ENCODE measurements around the gene TBC1D4.

Gene TBC1D4

GRCh38 chr13:75334634-75335447, 147.1 kb downstream of the TBC1D4 start:
- no peak overlapping the region for H3K27ac ChIP-seq
- H3K4me3 ChIP-seq, result no peak overlapping the region

GRCh38 chr13:75333103-75333502, 148.9 kb downstream of the TBC1D4 start:
- no peak overlapping the region for H3K4me3 ChIP-seq
- no peak overlapping the region for H3K27ac ChIP-seq

- Histone ChIP-seq H3K4me3 (no peak overlapping the region), H3K27ac (no peak overlapping the region)
Observed at GRCh38 chr13:75331792-75332349, 150.1 kb downstream of the TBC1D4 start.

- no peak overlapping the region for H3K4me3 ChIP-seq
- no peak overlapping the region for H3K27ac ChIP-seq
Observed at GRCh38 chr13:75330770-75331169, 151.2 kb downstream of the TBC1D4 start.

- peak overlapping the region in 3 of 21 experiments; percentile 5 to 61 (median 8) for H3K27ac ChIP-seq
- H3K4me3 ChIP-seq, result no peak overlapping the region
Observed at GRCh38 chr13:75329723-75330122, 152.2 kb downstream of the TBC1D4 start.

- peak overlapping the region in 2 of 21 experiments; percentile 5 to 61 for H3K27ac ChIP-seq
Observed at GRCh38 chr13:75329097-75329496, 152.9 kb downstream of the TBC1D4 start.

GRCh38 chr13:75327135-75327510, 154.8 kb downstream of the TBC1D4 start:
- H3K4me3 ChIP-seq, result peak overlapping the region in 1 of 7 experiments; percentile 30
- peak overlapping the region in 5 of 21 experiments; percentile 17 to 86 (median 67) for H3K27ac ChIP-seq

More at GRCh38 chr13:75329097-75329496, 152.9 kb downstream of the TBC1D4 start:
- H3K4me3 ChIP-seq, result no peak overlapping the region

- H3K4me3 ChIP-seq, result peak overlapping the region in 6 of 7 experiments; percentile 12 to 30 (median 16)
- peak overlapping the region in 17 of 21 experiments; percentile 3 to 86 (median 60) for H3K27ac ChIP-seq
Observed at GRCh38 chr13:75326173-75327134, 155.5 kb downstream of the TBC1D4 start.

GRCh38 chr13:75325711-75326110, 156.3 kb downstream of the TBC1D4 start:
- peak overlapping the region in 4 of 7 experiments; percentile 12 to 30 (median 20) for H3K4me3 ChIP-seq
- peak overlapping the region in 16 of 21 experiments; percentile 3 to 86 (median 61) for H3K27ac ChIP-seq

GRCh38 chr13:75324413-75324940, 157.5 kb downstream of the TBC1D4 start:
- Histone ChIP-seq H3K27ac (peak overlapping the region in 8 of 21 experiments; percentile 23 to 86 (median 52)), H3K4me3 (peak overlapping the region in 1 of 7 experiments; percentile 8)

- Histone ChIP-seq H3K4me3 (no peak overlapping the region), H3K27ac (no peak overlapping the region)
Observed at GRCh38 chr13:75321084-75321483, 160.9 kb downstream of the TBC1D4 start.

- Histone ChIP-seq H3K4me3 (no peak overlapping the region), H3K27ac (no peak overlapping the region)
Observed at GRCh38 chr13:75319254-75319653, 162.7 kb downstream of the TBC1D4 start.

GRCh38 chr13:75318138-75318833, 163.7 kb downstream of the TBC1D4 start:
- H3K4me3 ChIP-seq, result no peak overlapping the region

GRCh38 chr13:75316427-75316826, 165.5 kb downstream of the TBC1D4 start:
- H3K4me3 ChIP-seq, result no peak overlapping the region
- H3K27ac ChIP-seq, result peak overlapping the region in 3 of 21 experiments; percentile 6 to 48 (median 23)

More at GRCh38 chr13:75318138-75318833, 163.7 kb downstream of the TBC1D4 start:
- peak overlapping the region in 4 of 21 experiments; percentile 1 to 52 (median 14) for H3K27ac ChIP-seq

- Histone ChIP-seq H3K27ac (no peak overlapping the region), H3K4me3 (no peak overlapping the region)
Observed at GRCh38 chr13:75312884-75313520, 169.0 kb downstream of the TBC1D4 start.

- Histone ChIP-seq H3K4me3 (no peak overlapping the region), H3K27ac (peak overlapping the region in 2 of 21 experiments; percentile 17 to 44)
Observed at GRCh38 chr13:75309981-75310580, 171.9 kb downstream of the TBC1D4 start.

GRCh38 chr13:75308222-75308621, 173.7 kb downstream of the TBC1D4 start:
- no peak overlapping the region for H3K4me3 ChIP-seq

GRCh38 chr13:75307370-75307949, 174.5 kb downstream of the TBC1D4 start:
- no peak overlapping the region for H3K4me3 ChIP-seq
- no peak overlapping the region for H3K27ac ChIP-seq

More at GRCh38 chr13:75308222-75308621, 173.7 kb downstream of the TBC1D4 start:
- H3K27ac ChIP-seq, result no peak overlapping the region
